ENCODE results near the gene EXT2.

DNA sequence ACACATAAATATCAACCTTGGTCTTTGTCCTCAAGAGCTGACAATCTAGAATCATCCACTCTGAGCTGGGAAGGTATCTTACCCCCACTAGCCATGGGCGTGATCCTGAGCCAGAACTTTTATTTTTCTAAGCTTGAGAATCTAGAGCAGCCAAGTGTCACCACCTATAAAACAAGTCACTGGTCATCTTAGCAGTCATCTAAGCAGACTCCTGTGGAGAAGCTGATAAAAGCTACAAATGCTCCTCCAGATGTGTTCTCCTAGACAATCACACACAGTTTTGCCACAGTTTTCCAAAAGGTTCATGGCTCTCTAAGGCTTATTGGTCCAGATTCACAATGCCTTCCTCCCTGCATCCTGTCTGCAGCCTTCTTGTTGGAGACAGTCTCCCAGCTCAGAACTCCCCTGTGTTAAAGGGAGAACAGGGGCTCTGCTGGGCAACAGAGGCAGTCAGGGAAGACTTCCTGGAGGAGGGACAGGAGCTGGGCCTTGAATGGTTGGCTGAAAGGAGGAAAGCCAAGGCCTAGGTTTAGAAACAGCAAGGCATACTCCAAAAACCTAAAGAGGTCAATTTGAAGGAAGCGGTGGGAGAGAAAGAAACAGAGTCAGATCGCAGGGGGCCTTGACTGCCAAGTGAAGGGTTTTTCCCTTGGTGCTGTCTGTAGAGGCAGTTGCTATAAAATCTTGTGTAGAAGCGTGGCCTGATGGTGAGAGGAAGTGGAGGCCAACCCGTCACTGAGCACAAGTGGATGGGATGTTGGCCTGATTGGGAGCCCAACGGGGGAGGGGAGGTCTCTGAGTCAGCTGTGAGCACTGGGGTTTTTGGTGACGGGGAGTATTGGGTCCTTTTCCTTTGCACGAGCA lies 172.5 kb downstream of the EXT2 start:
- TF ChIP-seq, protein P1, sequence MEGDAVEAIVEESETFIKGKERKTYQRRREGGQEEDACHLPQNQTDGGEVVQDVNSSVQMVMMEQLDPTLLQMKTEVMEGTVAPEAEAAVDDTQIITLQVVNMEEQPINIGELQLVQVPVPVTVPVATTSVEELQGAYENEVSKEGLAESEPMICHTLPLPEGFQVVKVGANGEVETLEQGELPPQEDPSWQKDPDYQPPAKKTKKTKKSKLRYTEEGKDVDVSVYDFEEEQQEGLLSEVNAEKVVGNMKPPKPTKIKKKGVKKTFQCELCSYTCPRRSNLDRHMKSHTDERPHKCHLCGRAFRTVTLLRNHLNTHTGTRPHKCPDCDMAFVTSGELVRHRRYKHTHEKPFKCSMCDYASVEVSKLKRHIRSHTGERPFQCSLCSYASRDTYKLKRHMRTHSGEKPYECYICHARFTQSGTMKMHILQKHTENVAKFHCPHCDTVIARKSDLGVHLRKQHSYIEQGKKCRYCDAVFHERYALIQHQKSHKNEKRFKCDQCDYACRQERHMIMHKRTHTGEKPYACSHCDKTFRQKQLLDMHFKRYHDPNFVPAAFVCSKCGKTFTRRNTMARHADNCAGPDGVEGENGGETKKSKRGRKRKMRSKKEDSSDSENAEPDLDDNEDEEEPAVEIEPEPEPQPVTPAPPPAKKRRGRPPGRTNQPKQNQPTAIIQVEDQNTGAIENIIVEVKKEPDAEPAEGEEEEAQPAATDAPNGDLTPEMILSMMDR (conservative IDR thresholded peaks at IDR 0.05) = no peak
- TF ChIP-seq ZFX (IDR thresholded peaks at IDR 0.05) = no peak

All from C4-2B (cell line).